OCI-LY3 (cell line): ENCODE data around the gene POLR2L.

Experiments used
- EZH2phosphoT487 ChIP-seq: fragments of 200-600 bp; shearing (Covaris generic); IDR thresholded peaks from 2 replicates; pipeline ENCODE4 v1.6.1; 2018; ENCODE audit warnings: antibody characterized with exemption, mixed run types, low read depth
- TF ChIP-seq, protein P1 (sequence below): fragments of 200-600, 300-600 bp; sonication (generic); IDR thresholded peaks from 2 replicates; pipeline ENCODE4 v1.5.1; 2014; ENCODE audit warnings: antibody characterized with exemption, low read length, low read depth

DNA sequence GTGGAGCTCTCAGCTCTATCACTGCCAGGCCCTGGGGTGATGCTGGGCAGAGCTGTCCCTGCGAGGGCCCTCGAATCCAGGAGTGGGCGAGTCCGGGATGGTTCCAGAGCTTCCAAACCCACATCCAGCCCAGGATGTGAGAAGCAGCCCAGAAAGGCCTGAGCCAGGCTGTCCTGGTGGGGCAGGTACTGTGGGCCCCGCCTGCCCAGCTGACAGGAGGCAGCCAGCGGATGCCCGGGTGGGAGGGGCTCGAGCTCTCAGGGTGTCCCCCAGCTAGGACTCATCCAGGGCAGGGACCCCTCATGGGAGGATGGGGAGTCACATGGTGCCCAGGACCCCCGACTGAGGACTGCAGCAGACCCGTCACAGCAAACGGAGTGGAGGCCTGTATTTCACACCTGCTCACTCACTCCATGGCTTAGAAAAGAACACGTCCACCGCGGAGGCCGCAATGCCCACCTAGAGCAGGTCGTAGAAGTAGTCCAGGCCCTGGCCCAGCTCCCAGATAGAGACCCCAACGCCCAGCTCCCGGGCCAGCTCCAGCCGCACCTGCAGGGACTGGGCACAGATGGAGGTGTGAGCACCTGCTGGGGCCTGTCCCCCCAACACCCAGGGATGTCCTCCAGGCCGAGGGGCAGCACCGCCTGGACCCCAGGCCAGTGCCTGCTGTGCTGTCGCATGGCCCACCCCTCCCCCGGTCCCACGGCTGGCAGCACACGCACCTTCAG is 27.2 kb upstream of the POLR2L start:
- TF ChIP-seq, protein P1, sequence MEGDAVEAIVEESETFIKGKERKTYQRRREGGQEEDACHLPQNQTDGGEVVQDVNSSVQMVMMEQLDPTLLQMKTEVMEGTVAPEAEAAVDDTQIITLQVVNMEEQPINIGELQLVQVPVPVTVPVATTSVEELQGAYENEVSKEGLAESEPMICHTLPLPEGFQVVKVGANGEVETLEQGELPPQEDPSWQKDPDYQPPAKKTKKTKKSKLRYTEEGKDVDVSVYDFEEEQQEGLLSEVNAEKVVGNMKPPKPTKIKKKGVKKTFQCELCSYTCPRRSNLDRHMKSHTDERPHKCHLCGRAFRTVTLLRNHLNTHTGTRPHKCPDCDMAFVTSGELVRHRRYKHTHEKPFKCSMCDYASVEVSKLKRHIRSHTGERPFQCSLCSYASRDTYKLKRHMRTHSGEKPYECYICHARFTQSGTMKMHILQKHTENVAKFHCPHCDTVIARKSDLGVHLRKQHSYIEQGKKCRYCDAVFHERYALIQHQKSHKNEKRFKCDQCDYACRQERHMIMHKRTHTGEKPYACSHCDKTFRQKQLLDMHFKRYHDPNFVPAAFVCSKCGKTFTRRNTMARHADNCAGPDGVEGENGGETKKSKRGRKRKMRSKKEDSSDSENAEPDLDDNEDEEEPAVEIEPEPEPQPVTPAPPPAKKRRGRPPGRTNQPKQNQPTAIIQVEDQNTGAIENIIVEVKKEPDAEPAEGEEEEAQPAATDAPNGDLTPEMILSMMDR, result no peak
- TF ChIP-seq EZH2phosphoT487, result no peak
